ENCODE measurements around the gene HELQ. TPM values are rescaled to one million over a fixed set of nuclear protein-coding genes. Genes with fewer than 3 reads are reported as not detected.
"Not testable (repeated sequence)": the region's sequence is repeated elsewhere in the genome, so short reads cannot be mapped to it uniquely, and the experiment has no call there.

Gene HELQ
- polyA plus RNA-seq, 1 donor from 2014 or later, result 18.0 TPM

- H3K36me3 ChIP-seq (ENCODE audit: insufficient read depth, low read length), result no peaks in the 10 kb centered on the region
- TF ChIP-seq TAF1 (IDR thresholded peaks at IDR 0.05; ENCODE audit: low read depth) (no peak), SMC3 (conservative IDR thresholded peaks at IDR 0.05; ENCODE audit: poor library complexity) (no peak), EP300 (conservative IDR thresholded peaks at IDR 0.05; ENCODE audit: poor library complexity, severe bottlenecking) (no peak), EZH2 (IDR thresholded peaks at IDR 0.05; ENCODE audit: borderline replicate concordance, insufficient read depth, low read length, poor library complexity, severe bottlenecking) (no peak), MXI1 (conservative IDR thresholded peaks at IDR 0.05; ENCODE audit: poor library complexity, severe bottlenecking) (no peak), CTCF (IDR thresholded peaks at IDR 0.05; ENCODE audit: poor library complexity, severe bottlenecking) (no peak)
- TF ChIP-seq, protein P1, sequence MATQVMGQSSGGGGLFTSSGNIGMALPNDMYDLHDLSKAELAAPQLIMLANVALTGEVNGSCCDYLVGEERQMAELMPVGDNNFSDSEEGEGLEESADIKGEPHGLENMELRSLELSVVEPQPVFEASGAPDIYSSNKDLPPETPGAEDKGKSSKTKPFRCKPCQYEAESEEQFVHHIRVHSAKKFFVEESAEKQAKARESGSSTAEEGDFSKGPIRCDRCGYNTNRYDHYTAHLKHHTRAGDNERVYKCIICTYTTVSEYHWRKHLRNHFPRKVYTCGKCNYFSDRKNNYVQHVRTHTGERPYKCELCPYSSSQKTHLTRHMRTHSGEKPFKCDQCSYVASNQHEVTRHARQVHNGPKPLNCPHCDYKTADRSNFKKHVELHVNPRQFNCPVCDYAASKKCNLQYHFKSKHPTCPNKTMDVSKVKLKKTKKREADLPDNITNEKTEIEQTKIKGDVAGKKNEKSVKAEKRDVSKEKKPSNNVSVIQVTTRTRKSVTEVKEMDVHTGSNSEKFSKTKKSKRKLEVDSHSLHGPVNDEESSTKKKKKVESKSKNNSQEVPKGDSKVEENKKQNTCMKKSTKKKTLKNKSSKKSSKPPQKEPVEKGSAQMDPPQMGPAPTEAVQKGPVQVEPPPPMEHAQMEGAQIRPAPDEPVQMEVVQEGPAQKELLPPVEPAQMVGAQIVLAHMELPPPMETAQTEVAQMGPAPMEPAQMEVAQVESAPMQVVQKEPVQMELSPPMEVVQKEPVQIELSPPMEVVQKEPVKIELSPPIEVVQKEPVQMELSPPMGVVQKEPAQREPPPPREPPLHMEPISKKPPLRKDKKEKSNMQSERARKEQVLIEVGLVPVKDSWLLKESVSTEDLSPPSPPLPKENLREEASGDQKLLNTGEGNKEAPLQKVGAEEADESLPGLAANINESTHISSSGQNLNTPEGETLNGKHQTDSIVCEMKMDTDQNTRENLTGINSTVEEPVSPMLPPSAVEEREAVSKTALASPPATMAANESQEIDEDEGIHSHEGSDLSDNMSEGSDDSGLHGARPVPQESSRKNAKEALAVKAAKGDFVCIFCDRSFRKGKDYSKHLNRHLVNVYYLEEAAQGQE (IDR thresholded peaks at IDR 0.05; ENCODE audit: borderline replicate concordance), result no peak
- no peak overlapping the region for H2AFZ ChIP-seq (ENCODE audit: low read depth, low read length)
- H3K9ac ChIP-seq (ENCODE audit: low read length), result no peak overlapping the region
- no peaks in the 10 kb centered on the region for H3K9me2 ChIP-seq (ENCODE audit: insufficient read depth, low read length)
- H3F3A ChIP-seq (ENCODE audit: insufficient read depth, low read length, poor library complexity, severe bottlenecking), result no peaks in the 10 kb centered on the region
- no peaks in the 10 kb centered on the region for H3K9me3 ChIP-seq (ENCODE audit: low read length)
- H3K4me2 ChIP-seq (ENCODE audit: low read length), result no peak overlapping the region
- no peaks in the 10 kb centered on the region for H3K79me2 ChIP-seq (replicated peaks; ENCODE audit: insufficient read depth, low read length)
- H3K27me3 ChIP-seq (ENCODE audit: insufficient read depth, low read depth, low read length), result no peaks in the 10 kb centered on the region
- no peaks in the 10 kb centered on the region for H4K20me1 ChIP-seq (ENCODE audit: insufficient read depth)
- H3K27ac ChIP-seq (ENCODE audit: low read length), result no peak overlapping the region
- no peak overlapping the region for H3K4me3 ChIP-seq (ENCODE audit: low read length)
Measured at GRCh38 chr4:83504503-83504902, 48.9 kb upstream of the HELQ start.

GRCh38 chr4:83503974-83504373 lies 48.4 kb upstream of the HELQ start:
- no peaks in the 10 kb centered on the region for H4K20me1 ChIP-seq (ENCODE audit: insufficient read depth)
- no peak overlapping the region for H3K4me3 ChIP-seq (ENCODE audit: low read length)
- no peaks in the 10 kb centered on the region for H3F3A ChIP-seq (ENCODE audit: insufficient read depth, low read length, poor library complexity, severe bottlenecking)
- no peaks in the 10 kb centered on the region for H3K9me2 ChIP-seq (ENCODE audit: insufficient read depth, low read length)
- no peak overlapping the region for H3K9ac ChIP-seq (ENCODE audit: low read length)
- H3K36me3 ChIP-seq (ENCODE audit: insufficient read depth, low read length), result no peaks in the 10 kb centered on the region
- TF ChIP-seq POLR2AphosphoS5 (IDR thresholded peaks at IDR 0.05), result no peak
- TF ChIP-seq CTCF (IDR thresholded peaks at IDR 0.05; ENCODE audit: poor library complexity, severe bottlenecking), result no peak
- TF ChIP-seq MXI1 (conservative IDR thresholded peaks at IDR 0.05; ENCODE audit: poor library complexity, severe bottlenecking), result no peak
- no peak for TF ChIP-seq SMC3 (conservative IDR thresholded peaks at IDR 0.05; ENCODE audit: poor library complexity)
- no peak for TF ChIP-seq RAD21 (conservative IDR thresholded peaks at IDR 0.05)
- TF ChIP-seq EZH2 (IDR thresholded peaks at IDR 0.05; ENCODE audit: borderline replicate concordance, insufficient read depth, low read length, poor library complexity, severe bottlenecking), result no peak
- no peak for TF ChIP-seq TAF1 (IDR thresholded peaks at IDR 0.05; ENCODE audit: low read depth)
- TF ChIP-seq, protein P1 (IDR thresholded peaks at IDR 0.05; ENCODE audit: borderline replicate concordance), result no peak
- no peak for TF ChIP-seq EP300 (conservative IDR thresholded peaks at IDR 0.05; ENCODE audit: poor library complexity, severe bottlenecking)
- no peaks in the 10 kb centered on the region for H3K9me3 ChIP-seq (ENCODE audit: low read length)
- H3K4me2 ChIP-seq (ENCODE audit: low read length), result no peak overlapping the region
- H3K27me3 ChIP-seq (ENCODE audit: insufficient read depth, low read depth, low read length), result no peaks in the 10 kb centered on the region
- H2AFZ ChIP-seq (ENCODE audit: low read depth, low read length), result no peak overlapping the region
- H3K79me2 ChIP-seq (replicated peaks; ENCODE audit: insufficient read depth, low read length), result no peaks in the 10 kb centered on the region
- no peak overlapping the region for H3K27ac ChIP-seq (ENCODE audit: low read length)

DNA sequence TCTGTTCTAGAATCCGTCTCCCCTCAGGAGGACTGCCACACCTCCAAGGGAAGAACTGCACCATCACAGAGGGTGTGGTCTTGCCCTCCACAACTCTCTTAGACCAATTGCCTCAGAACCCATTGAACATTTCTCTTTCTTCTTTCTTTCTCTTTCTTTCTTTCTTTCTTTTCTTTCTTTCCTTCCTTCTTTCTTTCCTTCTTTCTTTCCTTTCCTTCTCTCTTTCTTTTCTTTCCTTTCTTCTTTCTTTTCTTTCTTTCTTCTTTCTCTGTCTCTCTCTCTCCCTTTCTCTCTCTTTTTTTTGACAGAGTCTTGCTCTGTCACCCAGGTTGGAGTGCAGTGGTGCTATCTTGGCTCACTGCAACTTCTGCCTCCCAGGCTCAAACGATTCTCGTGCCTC lies 46.0 kb upstream of the HELQ start:
- H2AFZ ChIP-seq (ENCODE audit: low read depth, low read length); H3F3A ChIP-seq (ENCODE audit: insufficient read depth, low read length, poor library complexity, severe bottlenecking); H3K36me3 ChIP-seq (ENCODE audit: insufficient read depth, low read length); H3K27me3 ChIP-seq (ENCODE audit: insufficient read depth, low read depth, low read length); H3K4me3 ChIP-seq (ENCODE audit: low read length); H3K9me3 ChIP-seq (ENCODE audit: low read length); H3K79me2 ChIP-seq (replicated peaks; ENCODE audit: insufficient read depth, low read length); H3K9ac ChIP-seq (ENCODE audit: low read length); H3K4me2 ChIP-seq (ENCODE audit: low read length); H4K20me1 ChIP-seq (ENCODE audit: insufficient read depth); H3K27ac ChIP-seq (ENCODE audit: low read length); H3K9me2 ChIP-seq (ENCODE audit: insufficient read depth, low read length): not testable (repeated sequence)
